HG02885 (cell line): ENCODE measurements around the gene ZNF692.
"Not testable (repeated sequence)": the region's sequence is repeated elsewhere in the genome, so short reads cannot be mapped to it uniquely, and the experiment has no call there.

ENCODE experiments used
- ATAC-seq: cut with Tn5 transposase; IDR thresholded peaks from one replicate; pipeline ENCODE4 v1.9.1; 2021; ENCODE audit warnings: mild to moderate bottlenecking; ENCODE audit not compliant: unreplicated experiment, poor library complexity

Gene ZNF692, protein sequence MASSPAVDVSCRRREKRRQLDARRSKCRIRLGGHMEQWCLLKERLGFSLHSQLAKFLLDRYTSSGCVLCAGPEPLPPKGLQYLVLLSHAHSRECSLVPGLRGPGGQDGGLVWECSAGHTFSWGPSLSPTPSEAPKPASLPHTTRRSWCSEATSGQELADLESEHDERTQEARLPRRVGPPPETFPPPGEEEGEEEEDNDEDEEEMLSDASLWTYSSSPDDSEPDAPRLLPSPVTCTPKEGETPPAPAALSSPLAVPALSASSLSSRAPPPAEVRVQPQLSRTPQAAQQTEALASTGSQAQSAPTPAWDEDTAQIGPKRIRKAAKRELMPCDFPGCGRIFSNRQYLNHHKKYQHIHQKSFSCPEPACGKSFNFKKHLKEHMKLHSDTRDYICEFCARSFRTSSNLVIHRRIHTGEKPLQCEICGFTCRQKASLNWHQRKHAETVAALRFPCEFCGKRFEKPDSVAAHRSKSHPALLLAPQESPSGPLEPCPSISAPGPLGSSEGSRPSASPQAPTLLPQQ

DNA sequence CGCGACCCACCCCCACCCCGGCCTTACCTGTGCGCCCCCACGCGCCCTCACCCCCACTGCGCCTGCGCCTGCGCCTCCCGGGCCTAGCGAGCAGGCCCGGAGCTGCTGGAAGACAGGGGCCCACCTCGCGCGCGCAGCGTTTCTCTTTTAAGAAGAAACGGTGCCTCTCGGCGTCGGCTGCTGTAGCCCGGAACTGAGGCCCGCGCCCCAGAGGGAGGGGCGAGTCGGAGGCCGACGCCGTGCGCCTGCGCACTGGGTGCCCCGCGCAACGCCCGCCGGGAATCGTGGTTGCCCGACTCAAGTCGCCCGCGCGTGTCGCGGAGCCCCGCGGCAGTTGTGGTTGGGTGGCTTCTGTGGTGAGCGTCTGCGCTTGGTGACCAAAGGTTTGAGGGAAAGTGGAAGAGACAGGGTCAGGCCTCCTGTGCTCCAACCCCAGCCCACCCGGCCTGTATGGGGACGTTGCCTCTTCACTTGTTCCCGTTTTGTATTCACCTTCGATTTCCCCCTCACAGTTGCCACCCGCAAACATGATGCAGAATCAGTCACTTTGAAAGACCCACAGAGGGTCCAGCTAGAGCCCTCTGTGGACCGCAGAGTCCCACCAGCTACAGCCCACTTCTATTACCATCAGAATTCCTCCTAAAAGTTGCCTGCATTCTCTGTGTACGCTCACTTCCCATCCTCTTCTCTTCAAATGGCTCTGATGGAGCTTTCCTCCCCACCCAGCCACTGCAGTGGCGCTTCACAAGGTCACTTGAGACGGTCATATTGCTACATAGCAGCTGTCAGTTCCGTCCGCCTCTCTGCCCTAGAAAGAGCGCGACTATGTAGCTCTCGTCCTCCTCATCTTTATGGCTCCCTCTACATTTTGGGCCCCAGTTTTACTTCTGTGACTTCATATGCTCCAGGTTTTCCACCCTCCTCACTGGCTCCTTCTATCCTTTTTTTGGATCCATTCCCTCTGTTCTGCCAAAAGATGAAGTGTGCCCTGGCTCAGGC, at the start of gene ZNF692:
Gene ZNF692, minus strand, starts transcription at position 195 of the 999 bp plus-strand sequence. CDS start 776 bp downstream, outside the sequence.
- peak; percentile 78 for ATAC-seq

DNA sequence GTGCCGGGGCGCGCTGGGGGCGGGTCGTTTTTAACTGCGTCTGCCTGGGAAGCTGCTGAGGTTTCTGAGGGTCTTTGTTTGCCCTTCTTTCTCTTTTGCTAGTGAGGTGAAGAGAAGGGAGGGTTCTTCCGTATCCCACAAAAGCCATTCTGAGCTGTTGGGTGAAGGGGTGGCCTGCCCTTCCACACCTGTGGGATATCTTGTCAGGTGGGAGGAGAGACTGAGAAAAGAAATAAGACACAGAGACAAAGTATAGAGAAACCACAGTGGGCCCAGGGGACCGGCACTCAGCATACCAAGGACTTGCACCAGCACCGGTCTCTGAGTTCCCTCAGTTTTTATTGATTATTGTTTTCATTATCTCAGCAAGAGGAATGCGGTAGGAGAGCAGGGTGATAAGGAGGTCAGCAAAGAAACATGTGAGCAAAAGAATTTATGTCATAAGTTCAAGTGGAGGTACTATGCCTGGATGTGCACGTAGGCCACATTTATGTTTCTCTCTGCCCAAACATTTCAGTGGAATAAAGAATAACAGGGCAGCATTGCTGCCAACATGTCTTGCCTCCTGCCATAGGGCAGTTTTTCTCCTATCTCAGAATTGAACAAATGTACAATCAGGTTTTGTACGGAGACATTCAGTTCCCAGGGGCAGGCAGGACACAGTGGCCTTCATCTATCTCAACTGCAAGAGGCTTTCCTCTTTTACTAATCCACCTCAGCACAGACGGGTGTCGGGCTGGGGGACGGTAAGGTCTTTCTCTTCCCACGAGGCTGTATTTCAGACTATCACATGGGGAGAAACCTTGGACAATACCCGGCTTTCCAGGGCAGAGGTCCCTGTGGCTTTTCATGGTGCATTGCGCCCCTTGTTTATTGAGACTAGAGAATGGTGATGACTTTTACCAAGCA, 48.1 kb upstream of the ZNF692 start:
- peak; percentile 22 for ATAC-seq

DNA sequence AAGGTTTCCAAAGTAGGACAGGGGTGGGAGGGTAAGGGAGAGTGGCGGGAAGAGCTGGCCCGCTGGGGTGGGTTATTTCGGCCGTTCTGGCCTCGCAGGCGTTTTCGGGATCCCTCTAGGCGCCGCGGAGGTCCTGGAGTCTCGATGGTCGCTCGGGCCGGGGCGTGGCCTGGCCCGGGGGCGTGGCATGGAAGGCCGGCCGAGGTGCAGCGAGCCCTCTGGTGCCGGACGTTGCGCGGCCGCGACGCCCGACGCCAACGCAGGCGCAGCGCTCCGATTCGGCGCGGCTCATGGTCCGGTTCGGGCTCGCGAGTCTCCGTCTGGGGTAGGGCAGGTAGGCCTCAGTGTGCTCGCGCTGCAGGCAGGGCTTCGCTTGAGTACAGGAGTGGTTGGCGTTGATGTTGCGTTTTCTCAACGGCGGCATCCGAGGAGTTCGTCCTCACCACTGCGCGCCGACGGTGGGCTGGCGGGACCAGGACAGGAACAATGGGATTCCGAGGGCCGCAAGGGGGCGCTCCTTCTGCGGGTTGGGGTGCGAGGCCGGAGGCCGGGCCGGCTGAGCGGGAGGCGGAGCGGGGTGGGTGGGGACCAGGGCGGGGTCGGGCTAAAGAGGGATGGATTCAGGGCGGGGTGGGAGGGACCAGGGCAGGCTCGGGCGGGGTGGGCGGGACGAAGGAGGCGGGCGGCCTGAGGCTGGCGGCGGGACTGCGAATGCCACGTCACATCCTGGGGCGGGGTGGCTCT, 47.3 kb upstream of the ZNF692 start, which contains the start of gene PGBD2:
Gene PGBD2, plus strand, starts transcription at position 227 of the 744 bp plus-strand sequence. CDS start 7,628 bp downstream, outside the sequence.
- peak; percentile 88 for ATAC-seq

DNA sequence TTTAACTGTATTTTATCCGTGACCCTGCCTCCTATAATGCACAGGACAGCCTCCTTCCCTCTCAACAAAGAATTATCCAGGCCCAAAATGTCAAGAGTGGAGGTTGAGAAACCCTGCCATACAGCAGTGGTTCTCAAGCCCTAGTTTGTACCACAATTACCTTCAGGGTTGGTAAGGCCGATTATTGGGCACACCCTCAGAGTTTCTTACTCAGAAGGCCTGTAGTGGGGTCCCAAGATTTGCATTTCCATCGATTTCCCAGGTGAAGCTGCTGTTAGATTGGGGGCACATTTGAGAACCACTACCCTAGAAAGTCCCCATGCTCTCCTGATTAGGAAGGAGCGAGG, 46.8 kb upstream of the ZNF692 start:
- ATAC-seq = no peak

DNA sequence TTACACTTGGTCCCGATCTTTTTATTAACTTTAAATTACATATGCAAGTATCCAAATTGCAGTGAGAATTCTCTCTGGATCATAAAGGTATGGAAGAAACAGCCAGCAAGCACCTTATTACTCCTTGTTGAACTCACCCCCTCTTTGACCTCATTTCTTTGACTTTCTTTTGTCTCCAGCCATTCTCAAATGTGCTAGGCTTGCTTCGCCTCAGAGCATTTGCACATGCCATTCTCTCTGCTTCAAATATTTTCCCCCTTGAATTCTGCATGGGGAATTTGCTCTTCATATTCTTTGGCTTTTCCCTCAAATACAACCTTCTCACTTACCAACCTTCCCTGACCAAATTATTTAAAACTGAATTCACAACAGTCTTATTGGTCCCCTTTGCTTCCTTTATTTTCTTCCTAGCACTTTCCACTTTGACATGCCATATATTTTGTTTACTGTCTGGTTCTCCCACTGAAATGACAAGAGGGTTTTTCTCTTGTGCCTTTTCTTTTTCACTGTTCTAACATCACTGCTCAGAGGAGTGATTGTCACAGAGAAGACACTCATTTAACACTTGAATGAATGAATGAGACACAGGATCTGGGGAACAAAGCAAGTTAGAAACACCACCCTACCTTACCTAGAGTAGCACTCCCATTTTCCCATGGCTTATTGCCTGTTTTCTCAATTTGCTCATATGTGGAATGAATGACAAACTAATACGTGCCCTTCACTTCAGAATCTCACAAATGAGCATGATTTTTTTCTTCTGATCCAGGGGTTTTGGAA, 45.7 kb upstream of the ZNF692 start:
- no peak for ATAC-seq

DNA sequence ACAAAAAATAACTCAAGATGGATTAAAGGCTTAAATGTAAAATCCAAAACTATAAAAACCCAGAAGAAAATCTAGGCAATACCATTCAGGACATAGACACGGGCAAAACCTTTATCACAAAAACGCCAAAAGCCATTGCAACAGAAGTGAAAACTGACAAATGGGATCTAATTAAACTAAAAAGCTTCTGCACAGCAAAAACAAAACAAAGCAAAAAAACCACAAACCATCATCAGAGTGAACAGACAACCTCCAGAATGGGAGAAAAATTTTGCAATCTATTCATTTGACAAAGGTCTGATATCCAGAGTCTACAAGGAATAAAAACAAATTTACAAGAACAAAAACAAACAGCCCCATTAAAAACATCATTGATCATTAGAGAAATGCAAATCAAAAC, 42.7 kb upstream of the ZNF692 start:
- no peak for ATAC-seq

DNA sequence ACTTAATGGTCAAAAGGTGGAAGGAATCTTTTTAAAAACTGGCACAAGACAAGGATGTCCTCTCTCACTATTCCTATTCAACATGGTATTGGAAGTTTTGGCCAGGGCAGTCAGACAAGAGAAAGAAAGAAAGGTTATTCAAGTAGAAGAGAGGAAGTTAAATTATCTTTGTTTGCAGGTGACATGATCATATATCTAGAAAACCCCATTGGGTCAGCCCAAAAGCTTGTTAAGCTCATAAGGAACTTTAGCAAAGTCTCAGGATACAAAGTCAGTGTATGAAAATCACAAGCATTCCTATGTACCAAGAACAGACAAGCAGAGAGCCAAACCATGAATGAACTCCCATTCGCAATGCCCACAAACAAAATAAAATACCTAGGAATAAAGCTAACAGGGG, 41.8 kb upstream of the ZNF692 start:
- ATAC-seq = no peak

DNA sequence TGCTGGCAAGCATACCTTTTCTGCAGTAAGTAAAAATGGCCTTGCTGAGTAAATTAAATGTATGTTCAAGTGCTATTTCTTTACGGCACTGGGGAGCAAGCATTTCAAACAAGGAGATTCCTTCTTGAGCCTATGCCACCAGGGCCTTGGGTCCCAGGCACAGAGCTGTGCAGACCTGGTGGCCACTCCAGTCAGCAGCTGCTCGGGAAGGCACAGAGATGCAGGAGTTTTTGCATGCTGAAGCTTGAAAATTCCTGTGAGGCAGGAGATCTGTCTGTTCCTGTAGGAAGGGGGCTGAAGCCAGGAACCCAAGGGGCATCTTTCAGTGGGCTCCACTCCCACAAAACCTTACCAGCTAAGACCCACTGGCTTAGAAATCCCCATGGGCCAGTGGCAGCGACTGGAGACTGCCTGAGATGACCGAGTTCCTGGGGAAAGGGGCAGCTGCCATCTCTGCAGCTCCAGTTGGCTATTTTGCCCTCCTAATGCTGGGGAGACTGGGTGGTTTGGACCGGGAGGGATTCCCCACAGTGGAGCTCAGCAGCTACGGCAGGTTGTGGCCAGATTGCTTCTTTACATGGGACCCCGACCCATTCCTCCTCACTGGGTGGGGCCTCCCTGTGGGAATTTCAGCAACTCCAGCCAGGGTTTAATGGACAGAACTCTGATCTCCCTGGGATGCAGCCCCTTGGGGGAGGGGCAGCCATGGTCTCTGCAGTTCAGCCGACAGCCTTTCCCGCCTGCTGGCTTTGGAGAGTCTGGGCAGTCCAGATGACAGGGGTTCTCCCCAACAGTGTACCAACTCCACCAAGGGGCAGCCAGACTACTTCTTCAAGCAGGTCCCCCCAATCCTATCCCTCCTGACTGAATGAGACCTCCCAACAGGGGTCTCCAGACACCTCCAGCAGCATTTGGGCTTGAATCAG, 38.8 kb upstream of the ZNF692 start:
- no peak for ATAC-seq

DNA sequence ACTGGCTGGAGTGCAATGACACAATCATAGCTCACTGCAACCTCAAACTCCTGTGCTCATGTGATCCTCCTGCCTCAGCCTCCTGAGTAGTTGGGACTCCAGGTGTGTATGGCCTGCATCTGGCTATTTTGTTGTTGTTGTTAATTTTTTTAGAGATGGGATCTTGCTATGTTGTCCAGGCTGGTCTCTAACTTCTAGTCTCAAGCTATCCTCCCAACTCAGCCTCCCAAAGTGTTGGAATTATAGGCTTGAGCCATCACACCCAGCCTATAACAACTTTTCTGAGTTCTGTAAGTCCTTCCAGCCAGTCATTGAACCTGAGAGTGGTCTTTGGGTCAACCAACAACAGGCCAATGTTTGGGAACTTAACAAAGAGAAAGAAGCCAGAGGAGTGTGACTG, 36.0 kb upstream of the ZNF692 start:
- no peak for ATAC-seq

DNA sequence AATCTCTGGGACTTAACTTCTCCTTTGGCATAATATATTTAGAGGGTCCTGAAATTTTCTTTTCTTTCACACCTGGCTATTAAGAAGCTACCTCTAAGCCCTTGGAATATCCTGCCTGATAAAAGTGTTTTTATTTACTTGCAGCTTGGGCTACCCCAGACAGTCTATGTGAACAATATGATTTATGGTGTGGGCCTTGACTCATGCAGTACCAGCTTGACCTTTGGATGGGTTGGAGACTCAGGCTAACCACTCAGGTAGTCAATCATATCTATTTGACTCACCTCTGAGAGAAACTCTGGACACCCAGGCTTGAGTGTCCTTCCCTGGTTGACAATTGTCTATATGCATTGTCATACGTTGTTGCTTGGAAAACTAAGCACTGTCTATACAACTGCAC, 33.7 kb upstream of the ZNF692 start:
- ATAC-seq = no peak

DNA sequence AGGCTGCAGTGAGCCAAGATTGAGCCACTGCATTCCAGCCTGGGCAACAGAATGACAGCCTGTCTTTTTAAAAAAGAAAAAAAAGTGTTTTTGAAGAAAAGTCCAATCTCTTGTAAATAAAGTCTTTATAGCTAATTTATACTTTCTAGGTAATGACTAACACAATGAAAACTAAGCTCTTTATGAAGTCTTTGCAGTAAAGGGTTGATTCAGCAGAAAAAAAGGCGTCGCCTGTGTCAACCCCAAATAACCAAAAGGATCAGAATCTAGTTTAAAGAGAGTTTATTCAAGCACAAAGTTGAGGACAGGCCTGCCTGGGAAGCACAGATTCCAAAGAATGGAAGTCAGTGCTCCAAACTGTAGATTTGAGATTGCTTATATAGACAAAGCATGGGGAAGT, 32.9 kb upstream of the ZNF692 start:
- ATAC-seq = no peak

DNA sequence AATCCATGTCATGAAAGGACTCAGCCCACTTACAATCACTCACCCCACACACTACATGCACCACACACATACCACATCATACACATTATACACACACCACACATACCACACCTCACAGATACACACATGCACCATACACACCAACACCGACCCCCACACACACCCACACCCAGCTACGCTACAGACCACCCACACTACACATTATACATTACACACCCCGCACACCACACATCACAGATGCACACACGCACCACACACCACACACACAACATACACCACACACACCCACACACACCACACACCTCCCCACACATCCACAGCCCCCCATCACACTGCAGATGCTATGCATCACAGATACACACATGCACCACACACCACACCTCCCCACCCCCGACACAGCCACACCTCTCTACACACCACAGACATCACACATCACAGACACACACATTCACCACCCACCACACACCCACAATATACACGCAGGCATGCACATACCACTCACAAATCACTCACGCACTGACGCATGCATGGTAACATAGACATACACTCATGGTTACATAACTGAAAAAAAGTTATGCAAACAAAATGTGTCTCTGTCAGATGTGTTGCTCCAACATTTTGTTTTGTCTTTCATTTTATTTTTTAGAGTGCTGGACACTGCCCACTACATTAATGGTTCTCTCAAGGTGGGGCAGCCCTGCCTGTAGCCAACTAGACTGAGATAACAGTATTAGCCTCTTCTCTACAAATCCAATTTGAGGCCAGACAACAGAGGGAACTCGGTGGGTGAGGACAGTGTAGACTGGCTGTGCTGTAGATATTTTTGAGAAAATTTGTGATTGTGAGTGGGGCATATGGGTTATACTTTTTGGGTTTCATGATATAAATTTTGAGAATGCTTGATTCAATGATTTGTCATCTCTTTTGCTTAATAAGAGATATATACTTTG, 31.9 kb upstream of the ZNF692 start:
- no peak for ATAC-seq

DNA sequence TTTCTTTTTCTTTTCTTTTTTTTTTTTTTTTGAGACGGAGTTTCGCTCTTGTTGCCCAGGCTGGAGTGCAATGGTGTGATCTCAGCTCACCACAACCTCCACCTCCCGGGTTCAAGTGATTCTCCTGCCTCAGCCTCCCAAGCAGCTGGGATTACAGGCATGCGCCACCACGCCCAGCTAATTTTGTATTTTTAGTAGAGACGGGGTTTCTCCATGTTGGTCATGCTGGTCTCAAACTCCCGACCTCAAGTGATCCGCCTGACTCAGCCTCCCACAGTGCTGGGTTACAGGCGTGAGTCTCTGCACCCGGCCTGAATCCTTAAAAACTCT, 31.0 kb upstream of the ZNF692 start:
- not testable (repeated sequence) for ATAC-seq

DNA sequence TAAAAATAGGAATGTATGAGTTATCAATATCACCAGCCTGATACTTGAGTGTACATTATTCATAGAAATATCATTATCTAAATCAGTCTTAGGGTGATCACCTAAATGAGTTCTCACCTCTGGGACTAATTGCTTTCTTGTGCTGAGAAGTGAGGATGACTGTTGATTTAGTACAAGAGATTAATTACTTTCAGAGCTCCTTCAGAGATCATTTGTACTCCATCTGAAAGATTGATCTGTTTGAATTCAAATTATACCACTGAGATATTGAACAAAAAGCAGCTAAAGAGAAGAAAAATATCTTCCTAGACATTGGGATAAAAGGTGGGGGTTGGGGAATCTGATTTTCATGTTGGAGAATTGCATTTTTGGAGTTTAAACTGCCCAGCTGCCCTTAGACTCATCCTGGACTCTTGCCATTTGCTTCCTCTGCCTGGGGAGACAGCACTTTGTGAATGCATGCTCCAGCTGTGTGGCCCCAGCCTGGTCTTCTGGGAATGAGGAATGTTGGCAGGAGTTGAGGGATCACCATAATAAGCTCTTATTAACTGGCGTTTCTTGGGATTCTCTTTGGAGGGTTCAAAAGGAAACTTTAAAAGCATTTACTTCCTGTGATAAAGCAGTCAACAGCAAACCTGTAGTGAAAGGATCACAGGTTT, 27.5 kb upstream of the ZNF692 start:
- ATAC-seq = no peak

DNA sequence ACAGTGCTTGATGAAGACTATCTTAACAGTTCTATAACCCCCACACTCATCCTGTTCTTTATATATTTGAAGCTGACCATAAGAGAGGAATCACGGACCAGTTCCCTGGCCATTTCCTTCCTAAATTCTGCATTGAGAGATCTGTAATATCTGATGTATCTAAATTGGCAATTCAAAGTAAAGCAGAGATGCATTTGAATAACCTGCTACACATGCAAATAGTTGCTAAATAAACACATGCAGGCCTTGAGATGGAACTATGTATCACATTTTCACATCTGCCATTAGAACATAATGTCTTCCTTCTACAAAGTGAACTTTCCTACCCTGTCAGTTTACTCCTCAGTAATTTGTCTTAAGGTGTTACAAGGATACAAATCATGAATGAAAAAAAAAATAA, 26.8 kb upstream of the ZNF692 start:
- no peak for ATAC-seq
